HTERT RPE-1 (cell line): ENCODE data around the gene MRPL28.
"Not testable (repeated sequence)": the region's sequence is repeated elsewhere in the genome, so short reads cannot be mapped to it uniquely, and the experiment has no call there.

Experiments used
- in situ Hi-C: fragments of 300-500 bp; cut with MboI; formaldehyde crosslinking; loops from 4 replicates; pipeline ENCODE4 v1.14.3; 2020; ENCODE audit warnings: low sequenced_read_pairs

MRPL28 gene

GRCh38 chr16:360698-361336, 9.5 kb downstream of the MRPL28 start:
- in situ Hi-C loops, result no loop called here

- in situ Hi-C loops, result no loop called here
Observed at GRCh38 chr16:359871-360697, 10.3 kb downstream of the MRPL28 start.

DNA sequence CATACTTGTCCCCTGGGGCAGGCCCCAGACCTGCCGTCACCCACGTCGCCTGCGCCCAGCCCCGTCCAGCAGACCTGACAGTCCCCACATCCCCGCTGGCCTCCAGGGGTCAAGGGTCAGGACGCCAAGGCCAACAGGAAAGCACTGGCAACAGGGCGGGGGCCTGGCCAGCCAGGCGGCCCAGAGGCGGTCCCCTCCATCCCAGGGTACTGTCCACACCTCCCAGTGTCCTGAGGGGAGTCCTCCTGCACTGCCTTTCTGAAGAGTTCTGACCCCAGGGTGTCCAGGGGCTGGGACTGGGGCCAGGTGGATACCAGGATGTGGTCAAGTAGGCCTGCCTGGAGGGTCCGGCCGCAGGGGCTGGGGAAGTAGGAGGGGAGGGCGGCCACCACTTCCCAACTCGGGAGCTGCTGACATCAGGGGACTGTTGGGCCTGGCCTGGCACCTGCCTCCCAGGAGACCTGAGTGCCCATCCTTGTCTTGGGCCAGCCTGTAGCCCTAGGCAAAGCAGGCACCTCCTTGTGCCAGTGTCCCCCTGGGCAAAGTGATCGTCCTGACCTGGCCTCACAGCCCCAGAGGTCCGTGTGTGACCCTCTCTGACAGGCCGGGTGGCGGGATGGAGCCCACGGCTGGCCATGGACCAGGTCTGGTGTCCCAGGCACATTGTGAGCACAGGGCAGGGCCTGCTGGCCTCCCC, 11.1 kb downstream of the MRPL28 start:
- in situ Hi-C loops, result no loop called here

DNA sequence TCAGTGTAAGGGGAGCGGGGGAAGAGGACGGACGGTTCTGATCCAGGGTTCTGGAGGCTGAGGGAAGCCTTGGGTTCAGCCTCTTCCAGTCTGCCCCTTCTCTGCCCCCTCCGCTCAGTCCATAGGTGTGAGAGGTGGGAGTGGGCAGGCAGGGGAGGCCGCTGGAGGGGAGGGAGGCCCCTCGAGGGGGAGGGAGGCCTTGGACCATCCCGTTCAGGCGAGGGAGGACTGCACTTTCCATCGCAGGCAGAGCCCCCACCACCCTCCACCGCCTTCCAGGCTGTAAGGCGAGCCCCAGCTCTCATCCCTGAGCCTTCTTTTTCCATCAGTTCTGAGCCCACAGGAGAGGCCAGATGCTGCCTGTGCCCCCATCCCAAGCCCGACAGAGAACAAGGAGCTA, 13.6 kb downstream of the MRPL28 start:
- in situ Hi-C loops, result no loop called here

- in situ Hi-C loops, result no loop called here
Observed at GRCh38 chr16:354971-355461, 15.3 kb downstream of the MRPL28 start.

GRCh38 chr16:354291-354881, 16.0 kb downstream of the MRPL28 start:
- in situ Hi-C loops, result no loop called here

DNA sequence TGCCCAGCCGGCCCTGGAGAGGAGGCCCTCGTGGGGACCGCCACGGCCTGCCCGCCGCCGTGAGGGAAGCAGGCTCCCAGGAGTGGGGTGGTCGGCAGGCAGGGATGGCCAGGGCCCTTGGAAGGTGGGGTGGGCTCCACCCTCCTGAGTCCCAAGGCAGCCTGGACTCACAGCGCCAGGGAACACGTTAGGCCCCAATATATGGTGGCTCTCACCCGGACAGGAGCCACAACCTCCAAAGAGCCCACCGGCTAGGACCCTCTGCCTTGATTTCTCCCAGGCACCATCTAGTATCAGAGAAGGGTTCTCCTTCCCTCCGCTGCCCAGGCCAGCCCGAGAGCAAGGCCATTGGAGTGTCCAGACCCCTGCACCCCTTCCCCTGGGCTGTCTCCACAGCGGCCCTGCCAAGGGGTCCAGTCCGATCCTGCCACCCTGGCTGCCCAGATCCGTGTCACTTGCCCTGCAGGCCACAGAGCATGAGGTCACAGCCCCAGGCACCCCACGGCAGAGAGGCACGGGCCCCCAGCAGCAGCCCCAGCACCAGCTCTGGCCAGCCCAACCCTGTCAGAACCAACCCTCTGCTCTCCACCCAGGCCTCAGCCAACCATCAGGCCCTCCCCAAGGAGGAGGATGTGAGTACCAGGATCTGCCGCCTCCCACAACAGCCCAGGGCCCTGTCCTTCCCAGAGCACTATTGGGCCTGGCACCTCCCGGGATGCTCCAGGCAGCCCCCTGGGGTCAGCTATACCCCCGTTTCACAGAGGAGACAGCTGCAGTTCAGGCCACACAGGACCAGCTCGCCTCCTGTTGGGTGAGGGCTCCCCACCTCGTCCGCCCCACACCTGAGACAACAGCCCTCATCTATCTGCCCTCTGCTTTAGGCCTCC, 16.7 kb downstream of the MRPL28 start:
- in situ Hi-C loops, result no loop called here

- in situ Hi-C loops, result no loop called here
Observed at GRCh38 chr16:352547-353403, 17.6 kb downstream of the MRPL28 start, which contains the start of gene AXIN1. Gene AXIN1, minus strand, starts transcription at chr16:352723. Its CDS starts 5,698 bp downstream, at chr16:347025.

DNA sequence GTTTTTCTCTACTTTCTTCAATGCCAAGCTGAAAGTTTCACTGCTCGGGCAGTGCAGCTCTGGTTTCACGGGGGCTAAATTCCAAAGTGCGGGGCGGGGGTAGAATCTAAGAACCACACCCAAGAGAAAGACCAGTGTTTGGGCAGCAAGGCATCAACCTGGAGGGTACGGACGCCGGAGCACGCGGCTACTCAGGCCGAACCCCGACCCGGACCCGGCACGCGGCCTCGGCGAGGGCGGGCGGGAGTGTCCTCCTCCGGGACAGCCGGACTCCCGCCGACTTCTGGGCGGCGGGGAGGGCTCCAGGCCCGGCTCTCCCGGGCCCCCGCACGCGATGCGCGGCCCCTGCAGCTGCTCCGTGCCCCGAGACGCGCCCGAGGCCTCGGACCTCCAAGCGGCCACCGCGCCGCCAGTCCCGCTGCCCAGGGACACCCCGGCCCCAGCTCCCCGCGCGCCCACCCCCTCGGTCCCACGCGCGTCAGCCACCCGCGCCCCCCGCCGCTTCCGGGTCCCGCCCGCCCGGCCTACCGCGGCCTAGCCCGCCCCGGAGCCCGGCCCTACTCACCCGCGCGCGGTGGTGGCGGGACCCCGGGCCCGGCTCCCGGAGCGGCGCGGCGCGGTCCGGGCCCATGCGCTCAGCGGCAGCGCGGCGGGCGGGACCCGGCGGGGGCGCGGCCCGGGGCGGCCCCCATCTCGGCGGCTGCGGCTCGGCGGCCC, 18.4 kb downstream of the MRPL28 start:
- in situ Hi-C loops, result no loop called here

GRCh38 chr16:350203-350602, 20.1 kb downstream of the MRPL28 start:
- in situ Hi-C loops, result no loop called here

GRCh38 chr16:349211-349610, 21.1 kb downstream of the MRPL28 start:
- in situ Hi-C loops, result no loop called here

DNA sequence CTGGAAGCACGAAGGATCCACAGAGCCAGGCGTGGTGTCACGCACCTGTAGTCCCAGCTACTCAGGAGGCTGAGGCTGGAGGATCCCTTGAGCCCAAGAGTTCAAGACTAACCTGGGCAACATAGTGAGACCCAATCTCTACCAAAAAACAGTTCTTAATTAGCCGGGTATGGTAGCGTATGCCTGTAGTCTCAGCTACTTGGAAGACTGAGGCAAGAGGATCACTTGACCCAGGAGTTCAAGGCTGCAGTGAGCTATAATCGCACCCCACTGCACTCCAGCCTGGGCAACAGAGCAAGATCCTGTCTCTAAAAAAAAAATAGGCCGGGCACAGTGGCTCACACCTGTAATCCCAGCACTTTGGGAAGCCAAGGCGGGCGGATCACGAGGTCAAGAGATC, 21.8 kb downstream of the MRPL28 start:
- in situ Hi-C loops, result not testable (repeated sequence)

GRCh38 chr16:347203-347602, 23.1 kb downstream of the MRPL28 start:
- in situ Hi-C loops, result no loop called here

DNA sequence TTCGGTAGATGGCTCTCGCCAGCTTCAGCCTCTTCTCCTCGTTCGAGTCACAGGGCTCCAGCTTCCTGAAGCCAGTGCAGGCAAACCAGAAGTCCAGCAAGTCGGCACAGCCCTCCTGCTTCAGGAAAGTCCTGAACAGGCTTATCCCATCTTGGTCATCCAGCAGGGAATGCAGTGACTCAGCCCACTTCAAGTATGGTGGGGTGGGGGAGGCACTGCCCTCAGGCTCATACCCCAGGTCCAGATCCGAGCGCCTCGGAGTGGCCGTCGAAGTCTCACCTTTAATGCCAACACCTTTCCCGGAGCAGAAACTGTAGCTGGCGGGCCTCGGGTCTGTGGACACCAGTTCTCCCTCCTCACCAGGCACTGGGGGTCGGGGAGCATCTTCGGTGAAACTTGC, 23.8 kb downstream of the MRPL28 start:
- in situ Hi-C loops, result no loop called here

DNA sequence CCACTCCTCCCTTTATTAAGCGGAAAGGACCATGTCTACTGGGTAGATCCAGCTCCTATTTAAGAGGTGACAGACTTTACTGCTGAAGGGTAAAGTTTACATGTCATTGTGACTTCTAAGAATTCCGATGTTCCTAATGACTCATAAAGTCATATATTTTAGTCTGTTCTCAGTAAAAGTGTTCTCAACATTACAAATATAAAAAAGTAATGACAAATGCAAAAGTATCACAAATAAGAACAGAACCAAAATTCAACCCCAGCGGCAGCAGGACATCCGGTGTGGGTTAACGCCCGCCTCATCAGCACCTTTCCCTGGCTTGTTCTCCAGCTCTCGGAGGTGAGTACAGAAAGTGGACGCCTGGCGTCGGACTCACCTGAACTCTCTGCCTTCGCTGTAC, 24.6 kb downstream of the MRPL28 start:
- in situ Hi-C loops, result no loop called here

DNA sequence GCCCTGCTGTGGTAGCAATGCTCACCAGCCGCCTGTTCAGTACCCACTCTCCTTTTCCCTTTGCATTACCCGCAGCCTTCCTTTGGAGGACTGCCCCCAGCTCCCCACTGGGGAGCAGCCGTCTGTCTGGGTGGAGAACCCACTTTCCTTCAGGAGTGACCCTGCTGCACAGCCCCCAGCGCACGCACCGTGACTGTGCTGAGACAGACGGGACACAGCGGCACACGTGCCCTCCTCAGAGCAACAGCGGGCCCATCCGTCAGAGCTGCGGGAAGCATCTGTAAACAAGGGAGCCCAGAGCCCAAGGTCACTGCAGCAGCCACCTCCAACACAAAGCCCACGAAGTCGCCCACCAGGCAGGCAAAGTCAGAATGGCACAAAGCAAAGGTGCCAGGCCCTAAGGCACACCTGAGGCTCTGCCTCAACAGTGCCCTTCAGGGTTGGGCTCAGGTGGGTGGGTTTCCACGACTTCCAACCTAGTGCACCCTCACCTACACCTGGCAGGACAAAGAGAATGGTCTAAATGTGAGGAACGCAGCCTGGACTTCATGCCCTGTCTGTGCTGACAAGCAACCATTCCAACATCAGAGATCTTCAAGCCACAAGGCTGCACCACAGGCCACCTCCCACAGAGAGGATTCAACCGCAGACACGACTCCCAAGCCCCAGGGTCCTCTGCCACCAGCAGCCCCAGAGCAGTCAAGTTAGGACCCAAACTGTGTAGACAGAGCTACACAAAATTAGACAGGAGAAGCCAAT, 27.7 kb downstream of the MRPL28 start:
- in situ Hi-C loops, result no loop called here

DNA sequence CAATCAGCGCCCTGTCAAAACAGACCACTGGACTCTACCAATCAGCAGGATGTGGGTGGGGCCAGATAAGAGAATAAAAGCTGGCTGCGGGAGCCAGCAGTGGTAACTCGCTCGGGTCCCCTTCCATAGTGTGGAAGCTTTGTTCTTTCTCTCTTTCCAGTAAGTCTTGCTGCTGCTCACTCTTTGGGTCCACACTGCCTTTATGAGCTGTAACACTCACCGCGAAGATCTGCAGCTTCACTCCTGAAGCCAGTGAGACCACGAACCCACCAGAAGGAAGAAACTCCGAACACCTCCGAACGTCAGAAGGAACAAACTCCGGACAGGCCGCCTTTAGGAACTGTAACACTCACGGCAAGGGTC, 28.4 kb downstream of the MRPL28 start:
- in situ Hi-C loops, result not testable (repeated sequence)
